CD14-positive monocyte (primary cell): ENCODE results near the gene C19orf25. TPM values are rescaled to one million over a fixed set of nuclear protein-coding genes. Genes with fewer than 3 reads are reported as not detected.
A peak's percentile ranks its signal among the peaks of the same experiment; 100 is the strongest.

ENCODE experiments used
- DNase-seq, 3 donors: peaks; one replicate each; pipeline ENCODE4 v3.0.0-alpha.2; 2011 to 2022
- H2AFZ ChIP-seq: 2 replicates; pipeline ENCODE4 v1.6.0; 2012; ENCODE audit warnings: mild to moderate bottlenecking, low read depth, low read length, inconsistent platforms; ENCODE audit not compliant: insufficient read depth, poor library complexity, severe bottlenecking
- H3K27ac ChIP-seq, 2 donors: 1 replicate in 1 of 2; 2 replicates in 1 of 2; pipeline ENCODE4 v1.5.1; 2012 to 2013; ENCODE audit warnings: low read length in 2 of 2, control low read depth in 1 of 2, inconsistent platforms in 1 of 2, low read depth in 1 of 2, mild to moderate bottlenecking in 1 of 2
- H3K27me3 ChIP-seq, 2 donors: one replicate each; pipeline versions ENCODE4 v1.6.0 to v1.6.1; 2011 to 2013; ENCODE audit warnings: low read length in 2 of 2; ENCODE audit not compliant: control insufficient read depth in 2 of 2, insufficient read depth in 2 of 2
- H3K36me3 ChIP-seq, 2 donors: replicated peaks in 1 of 2; 1 replicate in 1 of 2; 2 replicates in 1 of 2; pipeline versions ENCODE4 v1.5.1 to v1.6.1; 2012 to 2013; ENCODE audit warnings: low read length in 2 of 2, control low read depth in 1 of 2, inconsistent platforms in 1 of 2, mild to moderate bottlenecking in 1 of 2; ENCODE audit not compliant: insufficient read depth in 2 of 2, control insufficient read depth in 1 of 2
- H3K4me1 ChIP-seq, 2 donors: 1 replicate in 1 of 2; 2 replicates in 1 of 2; pipeline versions ENCODE4 v1.5.1 to v1.6.1; 2012 to 2013; ENCODE audit warnings: low read length in 2 of 2, control low read depth in 1 of 2, inconsistent platforms in 1 of 2, mild to moderate bottlenecking in 1 of 2, moderate library complexity in 1 of 2; ENCODE audit not compliant: insufficient read depth in 2 of 2, control insufficient read depth in 1 of 2
- H3K4me2 ChIP-seq: replicated peaks from 2 replicates; pipeline ENCODE3; 2012; ENCODE audit warnings: low read length, moderate library complexity, mild to moderate bottlenecking; ENCODE audit not compliant: poor library complexity, severe bottlenecking; ENCODE audit errors: extremely low read depth
- H3K4me3 ChIP-seq, 3 experiments: fragments of 200-600 bp in 1 of 3; sonication (generic) in 1 of 3; replicated peaks in 1 of 3; 1 replicate in 2 of 3; 2 replicates in 1 of 3; pipeline ENCODE4 v1.5.1; 2011 to 2013; ENCODE audit warnings: low read length in 3 of 3, mild to moderate bottlenecking in 3 of 3, control low read depth in 2 of 3, low read depth in 2 of 3, inconsistent platforms in 1 of 3, moderate library complexity in 1 of 3
- H3K79me2 ChIP-seq: 2 replicates; pipeline ENCODE4 v1.6.0; 2012; ENCODE audit warnings: mild to moderate bottlenecking, control low read depth, inconsistent platforms, low read length, moderate library complexity; ENCODE audit not compliant: insufficient read depth
- H3K9ac ChIP-seq: 2 replicates; pipeline ENCODE4 v1.6.0; 2017; ENCODE audit warnings: low read length, mild to moderate bottlenecking; ENCODE audit not compliant: insufficient read depth, poor library complexity, severe bottlenecking
- H3K9me3 ChIP-seq, 2 donors: replicated peaks in 1 of 2; 1 replicate in 1 of 2; 2 replicates in 1 of 2; pipeline versions ENCODE4 v1.5.1 to v1.6.1; 2012 to 2013; ENCODE audit warnings: low read length in 2 of 2, control low read depth in 1 of 2; ENCODE audit not compliant: control insufficient read depth in 1 of 2, insufficient read depth in 1 of 2
- H4K20me1 ChIP-seq: 2 replicates; pipeline ENCODE4 v1.6.0; 2012; ENCODE audit warnings: mild to moderate bottlenecking, low read length, control low read depth, moderate library complexity; ENCODE audit not compliant: insufficient read depth
- H3K27ac Mint-ChIP-seq, 7 donors: one replicate each; pipeline ENCODE4 v1.8.0; 2020; ENCODE audit warnings: mild to moderate bottlenecking in 7 of 7, mixed read lengths in 7 of 7, moderate library complexity in 6 of 7, inconsistent platforms in 2 of 7
- H3K27me3 Mint-ChIP-seq, 3 donors: one replicate each; pipeline ENCODE4 v1.8.0; 2021 to 2022; ENCODE audit warnings: low read depth in 3 of 3, mild to moderate bottlenecking in 3 of 3, mixed read lengths in 3 of 3, moderate library complexity in 3 of 3, inconsistent platforms in 1 of 3
- H3K36me3 Mint-ChIP-seq, 2 donors: one replicate each; pipeline ENCODE4 v1.8.0; 2020; ENCODE audit warnings: mixed read lengths in 2 of 2, inconsistent platforms in 1 of 2, mild to moderate bottlenecking in 1 of 2
- H3K4me1 Mint-ChIP-seq: one replicate; pipeline ENCODE4 v1.8.0; 2020; ENCODE audit warnings: mild to moderate bottlenecking, mixed read lengths
- H3K4me3 Mint-ChIP-seq, 2 donors: one replicate each; pipeline ENCODE4 v1.8.0; 2020; ENCODE audit warnings: mild to moderate bottlenecking in 2 of 2, mixed read lengths in 2 of 2, moderate library complexity in 1 of 2
- H3K9me3 Mint-ChIP-seq, 7 donors: one replicate each; pipeline ENCODE4 v1.8.0; 2020 to 2022; ENCODE audit warnings: mixed read lengths in 7 of 7, mild to moderate bottlenecking in 6 of 7, moderate library complexity in 6 of 7, inconsistent platforms in 2 of 7
- CTCF ChIP-seq: fragments of 200-600 bp; IDR thresholded peaks from one replicate; pipeline ENCODE4 v1.8.0; 2022; ENCODE audit warnings: antibody characterized with exemption, mild to moderate bottlenecking
- WGBS: methylation state at CpG from one replicate; pipeline ENCODE4 v1.1.5; 2013; ENCODE audit warnings: missing lambda C conversion rate; ENCODE audit not compliant: insufficient coverage; 5-methylcytosine and 5-hydroxymethylcytosine counted together
- intact Hi-C, 2 donors: fragments of 100-400 bp; cut with micrococcal nuclease; formaldehyde crosslinking; loops; one replicate each; pipeline versions ENCODE4 v1.15.0 to v1.15.1; 2023
- polyA plus RNA-seq, 3 donors: library from polyadenylated mRNA; depleted of rRNA in 1 of 3; unstranded in 2 of 3; stranded (reverse) in 1 of 3; fragments of 300-500 nt in 2 of 3; fragments of >200 nt in 1 of 3; fragmentation: Illumina TruSeq in 2 of 3; gene quantifications; 1 replicate in 2 of 3; 2 replicates in 1 of 3; pipeline ENCODE4 v1.2.3, GENCODE V29; 2012 to 2021

Gene C19orf25
- polyA plus RNA-seq, 3 donors = 18.2 to 20.9 (median 19.9) TPM

GRCh38 chr19:1449467-1450442 lies 29.3 kb downstream of the C19orf25 start, which contains the start of gene APC2:
TSS of gene APC2 (plus strand) at chr19:1450121. CDS start at chr19:1453002, 2,881 bp downstream.
- Histone ChIP-seq H3K4me3 (no peak within 1 kb of the TSS), H3K27ac (no peak within 1 kb of the TSS), H3K4me2 (no peak within 1 kb of the TSS), H3K79me2 (no peaks in the 10 kb centered on the region), H3K9me3 (peaks cover 0 to 23% of the 10 kb centered on the region in 2 donors), H3K27me3 (peaks cover 48 to 88% of the 10 kb centered on the region in 2 donors), H3K9ac (no peak within 1 kb of the TSS), H2AFZ (no peak within 1 kb of the TSS), H4K20me1 (peaks cover 25% of the 10 kb centered on the region), H3K4me1 (peaks cover 11 to 22% of the 10 kb centered on the region in 2 donors), H3K36me3 (no peaks in the 10 kb centered on the region)
- Mint-ChIP-seq H3K4me1 (peaks cover 12% of the 10 kb centered on the region), H3K27ac (no peak within 1 kb of the TSS), H3K27me3 (peaks cover 76 to 98% (median 85%) of the 10 kb centered on the region in 3 donors), H3K4me3 (peak within 1 kb of the TSS in 1 of 2 donors; percentile 83), H3K9me3 (peaks cover 0 to 34% (median 15%) of the 10 kb centered on the region in 7 donors), H3K36me3 (peaks cover 0 to 7% of the 10 kb centered on the region in 2 donors)
- TF ChIP-seq CTCF = no peak
- 4% methylated on average over 68 of the region's 74 CpGs for WGBS
- intact Hi-C loops = loop anchor here in 1 of 2 donors (10.0 kb wide), 1 partner anchor 65 kb away; the partner anchor contains the start of gene ADAMTSL5
- DNase-seq = no peak

- no peak overlapping the region for H2AFZ ChIP-seq
- no peak overlapping the region for H3K27ac Mint-ChIP-seq
- no peaks in the 10 kb centered on the region for H3K79me2 ChIP-seq
- no peak overlapping the region for H3K4me2 ChIP-seq
- H3K4me3 ChIP-seq = no peak overlapping the region
- peaks cover 0 to 7% of the 10 kb centered on the region in 2 donors for H3K36me3 Mint-ChIP-seq
- H3K4me1 Mint-ChIP-seq = peaks cover 15% of the 10 kb centered on the region
- peak overlapping the region in 1 of 2 donors; percentile 87 for H3K4me3 Mint-ChIP-seq
- no peak for DNase-seq
- H3K27me3 Mint-ChIP-seq = peaks cover 65 to 91% (median 69%) of the 10 kb centered on the region in 3 donors
- H3K9me3 ChIP-seq = peaks cover 0 to 23% of the 10 kb centered on the region in 2 donors
- peaks cover 14 to 32% of the 10 kb centered on the region in 2 donors for H3K4me1 ChIP-seq
- no peak overlapping the region for H3K9ac ChIP-seq
- no peaks in the 10 kb centered on the region for H3K36me3 ChIP-seq
- peaks cover 45 to 79% of the 10 kb centered on the region in 2 donors for H3K27me3 ChIP-seq
- H3K27ac ChIP-seq = no peak overlapping the region
- intact Hi-C loops = loop anchor here in 1 of 2 donors (10.0 kb wide), 1 partner anchor 67 kb away; the partner anchor contains the start of gene ADAMTSL5
- H3K9me3 Mint-ChIP-seq = peaks cover 0 to 28% (median 15%) of the 10 kb centered on the region in 7 donors
- 75% methylated on average over 6 of the region's 9 CpGs for WGBS
- TF ChIP-seq CTCF = no peak
- H4K20me1 ChIP-seq = peaks cover 42% of the 10 kb centered on the region
These were observed 31.1 kb downstream of the C19orf25 start for GRCh38 chr19:1447944-1448343.
